ENCODE results near the gene SSC5D.

SSC5D gene

GRCh38 chr19:55483706-55484592 is 4.3 kb upstream of the SSC5D start:
- TF ChIP-seq CTCF (IDR thresholded peaks at IDR 0.05) (no peak), ZFX (IDR thresholded peaks at IDR 0.05; ENCODE audit: borderline replicate concordance) (no peak)
- H3K27ac ChIP-seq = peak overlapping the region; percentile 82

- TF ChIP-seq ZFX (IDR thresholded peaks at IDR 0.05; ENCODE audit: borderline replicate concordance) (no peak), CTCF (IDR thresholded peaks at IDR 0.05) (no peak)
- H3K27ac ChIP-seq = peak within 1 kb of the TSS; percentile 82
Measured at GRCh38 chr19:55484593-55485438, 3.4 kb upstream of the SSC5D start, which contains the start of gene NAT14. Gene NAT14 (plus strand): TSS chr19:55485188. CDS start chr19:55485709, 521 bp downstream.

GRCh38 chr19:55485439-55486011 is 2.7 kb upstream of the SSC5D start:
- TF ChIP-seq ZFX (IDR thresholded peaks at IDR 0.05; ENCODE audit: borderline replicate concordance) (no peak), CTCF (IDR thresholded peaks at IDR 0.05) (no peak)
- peak overlapping the region; percentile 82 for H3K27ac ChIP-seq

- H3K27ac ChIP-seq = peak overlapping the region; percentile 82
- TF ChIP-seq ZFX (IDR thresholded peaks at IDR 0.05; ENCODE audit: borderline replicate concordance) = no peak
- TF ChIP-seq CTCF (IDR thresholded peaks at IDR 0.05) = no peak
Measured at GRCh38 chr19:55486043-55486970, 1.9 kb upstream of the SSC5D start.

- TF ChIP-seq ZFX (IDR thresholded peaks at IDR 0.05; ENCODE audit: borderline replicate concordance) (no peak), CTCF (IDR thresholded peaks at IDR 0.05) (no peak)
- H3K27ac ChIP-seq = peak overlapping the region; percentile 82
Measured at GRCh38 chr19:55486971-55487923, 989 bp upstream of the SSC5D start.

Measured in 22Rv1 (cell line).